ENCODE data around the gene CSAG3.
"Not testable (repeated sequence)": the region's sequence is repeated elsewhere in the genome, so short reads cannot be mapped to it uniquely, and the experiment has no call there.

The CSAG3 gene

GRCh38 chrX:152758918-152759317, at the start of gene CSAG3:
TSS of gene CSAG3 (plus strand) at chrX:152759218.
- not testable (repeated sequence) for H3K4me3 ChIP-seq (ENCODE audit: low read depth, low read length); DNase-seq (ENCODE audit: low read depth)

DNA sequence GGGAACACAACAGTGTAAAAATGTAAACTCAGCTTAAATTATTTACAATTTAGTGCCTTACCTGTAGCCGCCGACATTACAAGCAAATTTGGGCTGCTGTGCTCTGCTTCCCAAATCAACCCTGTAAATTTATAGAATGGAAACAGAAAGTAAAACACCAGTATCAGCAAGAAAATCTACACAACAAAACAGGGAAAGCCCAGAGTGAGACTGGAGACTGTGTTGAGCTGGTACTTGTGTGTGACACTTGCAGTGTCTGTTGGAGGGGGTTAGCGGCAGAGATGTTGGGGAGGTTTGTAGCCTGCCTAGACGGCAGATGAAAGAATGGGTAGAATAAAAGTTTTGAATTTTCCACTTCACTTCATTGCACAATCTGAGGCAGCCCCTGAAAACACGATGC, 45.8 kb upstream of the CSAG3 start:
- DNase-seq (ENCODE audit: low read depth); H3K4me3 ChIP-seq (ENCODE audit: low read depth, low read length): not testable (repeated sequence)

GRCh38 chrX:152713815-152714787, 44.9 kb upstream of the CSAG3 start, which contains the start of gene MAGEA2B:
TSS of gene MAGEA2B (plus strand) at chrX:152714628. CDS start at chrX:152717107, 2,479 bp downstream.
- DNase-seq (ENCODE audit: low read depth); H3K4me3 ChIP-seq (ENCODE audit: low read depth, low read length): not testable (repeated sequence)

DNA sequence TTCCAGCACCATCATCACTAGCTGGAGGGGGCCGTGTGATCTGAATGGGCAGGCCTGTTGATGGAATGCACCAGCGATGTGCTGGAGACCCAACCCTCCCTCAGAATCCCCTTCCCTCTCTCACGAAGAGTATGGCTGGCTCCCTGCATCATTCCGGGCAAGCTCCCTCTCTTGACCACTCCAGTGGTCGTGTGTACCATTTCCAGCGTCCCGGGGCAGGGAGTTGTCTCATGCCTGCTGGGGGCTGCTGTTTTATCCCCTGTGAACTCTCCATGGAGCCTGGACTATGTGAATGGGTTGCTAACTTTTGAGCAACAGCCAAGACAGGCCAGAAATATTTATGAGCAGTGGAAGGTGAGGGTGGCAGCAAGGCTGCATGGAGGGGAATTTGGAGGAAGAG, 33.6 kb upstream of the CSAG3 start:
- no peak overlapping the region for H3K4me3 ChIP-seq (ENCODE audit: low read depth, low read length)
- TF ChIP-seq CTCF (IDR thresholded peaks at IDR 0.05; ENCODE audit: insufficient read depth, low read depth, low read length, missing control alignments), result no peak
- no peak for DNase-seq (ENCODE audit: low read depth)

GRCh38 chrX:152733261-152733975, 25.6 kb upstream of the CSAG3 start, which contains the start of the genes CSAG1 and MAGEA12:
TSS of gene CSAG1 (minus strand) at chrX:152733721. CDS start at chrX:152732460, 1,261 bp downstream.
TSS of gene MAGEA12 (plus strand) at chrX:152733757. CDS start at chrX:152736162, 2,405 bp downstream.
- no peak within 1 kb of the TSS for H3K4me3 ChIP-seq (ENCODE audit: low read depth, low read length)
- no peak for TF ChIP-seq CTCF (IDR thresholded peaks at IDR 0.05; ENCODE audit: insufficient read depth, low read depth, low read length, missing control alignments)
- no peak for DNase-seq (ENCODE audit: low read depth)

DNA sequence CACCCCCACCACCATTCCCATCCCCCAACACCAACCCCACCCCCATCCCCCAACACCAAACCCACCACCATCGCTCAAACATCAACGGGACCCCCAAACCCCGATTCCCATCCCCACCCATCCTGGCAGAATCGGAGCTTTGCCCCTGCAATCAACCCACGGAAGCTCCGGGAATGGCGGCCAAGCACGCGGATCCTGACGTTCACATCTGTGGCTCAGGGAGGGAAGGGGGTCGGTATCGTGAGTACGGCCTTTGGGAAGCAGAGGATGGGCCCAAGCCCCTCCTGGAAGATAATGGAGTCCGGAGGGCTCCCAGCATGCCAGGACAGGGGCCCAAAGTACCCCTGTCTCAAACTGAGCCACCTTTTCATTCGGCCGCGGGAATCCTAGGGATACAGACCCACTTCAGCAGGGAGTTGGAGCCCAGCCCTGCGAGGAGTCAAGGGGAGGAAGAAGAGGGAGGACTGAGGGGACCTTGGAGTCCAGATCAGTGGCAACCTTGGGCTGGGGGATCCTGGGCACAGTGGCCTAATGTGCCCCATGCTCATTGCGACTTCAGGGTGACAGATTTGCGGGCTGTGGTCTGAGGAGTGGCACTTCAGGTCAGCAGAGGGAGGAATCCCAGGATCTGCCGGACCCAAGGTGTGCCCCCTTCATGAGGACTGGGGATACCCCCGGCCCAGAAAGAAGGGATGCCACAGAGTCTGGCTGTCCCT, 24.7 kb upstream of the CSAG3 start:
- DNase-seq (ENCODE audit: low read depth); H3K4me3 ChIP-seq (ENCODE audit: low read depth, low read length): not testable (repeated sequence)

DNA sequence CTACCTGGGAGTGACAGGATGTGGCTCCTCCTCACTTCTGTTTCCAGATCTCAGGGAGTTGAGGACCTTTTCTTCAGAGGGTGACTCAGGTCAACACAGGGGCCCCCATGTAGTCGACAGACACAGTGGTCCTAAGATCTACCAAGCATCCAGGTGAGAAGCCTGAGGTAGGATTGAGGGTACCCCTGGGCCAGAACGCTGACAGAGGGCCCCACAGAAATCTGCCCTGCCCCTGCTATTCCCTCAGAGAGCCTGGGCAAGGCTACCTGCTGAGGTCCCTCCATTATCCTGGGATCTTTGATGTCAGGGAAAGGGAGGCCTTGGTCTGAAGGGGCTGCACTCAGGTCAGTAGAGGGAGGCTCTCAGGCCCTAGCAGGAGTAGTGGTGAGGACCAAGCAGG, 23.9 kb upstream of the CSAG3 start:
- H3K4me3 ChIP-seq (ENCODE audit: low read depth, low read length), result no peak overlapping the region
- DNase-seq (ENCODE audit: low read depth), result no peak
- no peak for TF ChIP-seq CTCF (IDR thresholded peaks at IDR 0.05; ENCODE audit: insufficient read depth, low read depth, low read length, missing control alignments)

GRCh38 chrX:152735860-152736511, 23.0 kb upstream of the CSAG3 start:
- DNase-seq (ENCODE audit: low read depth), result no peak
- TF ChIP-seq CTCF (IDR thresholded peaks at IDR 0.05; ENCODE audit: insufficient read depth, low read depth, low read length, missing control alignments), result no peak
- no peak overlapping the region for H3K4me3 ChIP-seq (ENCODE audit: low read depth, low read length)

GRCh38 chrX:152736528-152736927, 22.5 kb upstream of the CSAG3 start:
- not testable (repeated sequence) for DNase-seq (ENCODE audit: low read depth); H3K4me3 ChIP-seq (ENCODE audit: low read depth, low read length)

Measured in GM12865 (cell line).